Esophagus muscularis mucosa (tissue), 3 donors: ENCODE results near the gene TES.

Experiments
- CTCF ChIP-seq, 3 experiments: fragments of 200-600 bp in 2 of 3; fragments of 450-650 bp in 1 of 3; sonication (generic) in 2 of 3; IDR thresholded peaks; one replicate each; pipeline ENCODE4 v1.5.1; 2017 to 2019; ENCODE audit warnings: antibody characterized with exemption in 3 of 3, mild to moderate bottlenecking in 2 of 3, moderate library complexity in 1 of 3
- POLR2AphosphoS5 ChIP-seq, 2 donors: sonication (generic); formaldehyde crosslinking; IDR thresholded peaks; one replicate each; pipeline ENCODE4 v1.6.1; 2017; ENCODE audit warnings: antibody characterized with exemption in 2 of 2

GRCh38 chr7:116224492-116225098 is 14.3 kb downstream of the TES start:
- TF ChIP-seq CTCF (IDR thresholded peaks at IDR 0.05) (no peak), POLR2AphosphoS5 (IDR thresholded peaks at IDR 0.05) (no peak)
